HEK293 (cell line): ENCODE results near the gene S100PBP.
A peak's percentile ranks its signal among the peaks of the same experiment; 100 is the strongest.

Experiments
- EGR2 ChIP-seq: fragments of 450-650 bp; formaldehyde crosslinking; IDR thresholded peaks from 2 replicates; pipeline ENCODE4 v1.5.1; 2016; ENCODE audit warnings: low read depth, missing biosample characterization, missing genetic modification characterization
- ELK4 ChIP-seq: IDR thresholded peaks from 2 replicates; pipeline ENCODE4 v1.6.1; 2011; ENCODE audit warnings: mild to moderate bottlenecking, low read depth, low read length, borderline replicate concordance
- GLIS2 ChIP-seq: fragments of 450-650 bp; formaldehyde crosslinking; IDR thresholded peaks from 2 replicates; pipeline ENCODE4 v1.5.1; 2016; ENCODE audit warnings: missing biosample characterization, missing genetic modification characterization
- INSM2 ChIP-seq: fragments of 450-650 bp; formaldehyde crosslinking; IDR thresholded peaks from 2 replicates; pipeline ENCODE4 v1.5.1; 2016; ENCODE audit warnings: missing biosample characterization, missing genetic modification characterization
- KLF7 ChIP-seq: fragments of 450-650 bp; formaldehyde crosslinking; IDR thresholded peaks from 2 replicates; pipeline ENCODE4 v1.5.1; 2016; ENCODE audit warnings: missing biosample characterization, missing genetic modification characterization, borderline replicate concordance
- OVOL3 ChIP-seq: fragments of 450-650 bp; formaldehyde crosslinking; IDR thresholded peaks from 2 replicates; pipeline ENCODE4 v1.5.1; 2016; ENCODE audit warnings: missing biosample characterization, missing genetic modification characterization
- SETDB1 ChIP-seq: IDR thresholded peaks from one replicate; pipeline ENCODE4 v1.6.1; 2017; ENCODE audit warnings: mild to moderate bottlenecking, low read length, moderate library complexity, mixed read lengths; ENCODE audit not compliant: insufficient read length
- TRIM28 ChIP-seq: IDR thresholded peaks from 2 replicates; pipeline ENCODE4 v1.6.1; 2011; ENCODE audit warnings: low read length, control low read depth, borderline replicate concordance
- TSHZ1 ChIP-seq: fragments of 450-650 bp; formaldehyde crosslinking; IDR thresholded peaks from 2 replicates; pipeline ENCODE4 v1.5.1; 2016; ENCODE audit warnings: missing biosample characterization, missing genetic modification characterization, borderline replicate concordance
- ZEB2 ChIP-seq: fragments of 450-650 bp; formaldehyde crosslinking; IDR thresholded peaks from 2 replicates; pipeline ENCODE4 v1.5.1; 2016; ENCODE audit warnings: missing biosample characterization, missing genetic modification characterization
- ZFHX2 ChIP-seq: fragments of 450-650 bp; formaldehyde crosslinking; conservative IDR thresholded peaks from 2 replicates; pipeline ENCODE4 v1.5.1; 2016; ENCODE audit warnings: missing biosample characterization, missing genetic modification characterization
- ZFP37 ChIP-seq: fragments of 450-650 bp; formaldehyde crosslinking; IDR thresholded peaks from 2 replicates; pipeline ENCODE4 v1.5.1; 2016; ENCODE audit warnings: missing biosample characterization, missing genetic modification characterization
- ZIC2 ChIP-seq: fragments of 450-650 bp; formaldehyde crosslinking; IDR thresholded peaks from 2 replicates; pipeline ENCODE4 v1.5.1; 2016; ENCODE audit warnings: missing biosample characterization, missing genetic modification characterization
- ZNF114 ChIP-seq: fragments of 450-650 bp; formaldehyde crosslinking; IDR thresholded peaks from 2 replicates; pipeline ENCODE4 v1.5.0; 2017; ENCODE audit warnings: missing biosample characterization, missing genetic modification characterization
- ZNF140 ChIP-seq: fragments of 450-650 bp; formaldehyde crosslinking; IDR thresholded peaks from 2 replicates; pipeline ENCODE4 v1.5.1; 2016; ENCODE audit warnings: missing biosample characterization, missing genetic modification characterization
- ZNF350 ChIP-seq: fragments of 450-650 bp; formaldehyde crosslinking; IDR thresholded peaks from 2 replicates; pipeline ENCODE4 v1.5.0; 2017; ENCODE audit warnings: missing biosample characterization, mild to moderate bottlenecking, missing genetic modification characterization
- ZNF354C ChIP-seq: fragments of 450-650 bp; formaldehyde crosslinking; IDR thresholded peaks from 2 replicates; pipeline ENCODE4 v1.5.1; 2016; ENCODE audit warnings: missing biosample characterization, missing genetic modification characterization, low read depth, borderline replicate concordance
- ZNF394 ChIP-seq: fragments of 450-650 bp; formaldehyde crosslinking; IDR thresholded peaks from 2 replicates; pipeline ENCODE4 v1.5.1; 2016; ENCODE audit warnings: missing biosample characterization, missing genetic modification characterization, mild to moderate bottlenecking, moderate library complexity, borderline replicate concordance
- ZNF404 ChIP-seq: fragments of 450-650 bp; formaldehyde crosslinking; IDR thresholded peaks from 2 replicates; pipeline ENCODE4 v1.5.1; 2017; ENCODE audit warnings: missing biosample characterization, missing genetic modification characterization
- ZNF692 ChIP-seq: fragments of 450-650 bp; formaldehyde crosslinking; IDR thresholded peaks from 2 replicates; pipeline ENCODE4 v1.5.1; 2016; ENCODE audit warnings: missing biosample characterization, missing genetic modification characterization
- ZNF837 ChIP-seq: fragments of 450-650 bp; formaldehyde crosslinking; IDR thresholded peaks from 2 replicates; pipeline ENCODE4 v1.5.1; 2016; ENCODE audit warnings: missing biosample characterization, missing genetic modification characterization
- ZNF843 ChIP-seq: fragments of 450-650 bp; formaldehyde crosslinking; IDR thresholded peaks from 2 replicates; pipeline ENCODE4 v1.5.1; 2016; ENCODE audit warnings: missing biosample characterization, missing genetic modification characterization
- ZSCAN18 ChIP-seq: fragments of 450-650 bp; formaldehyde crosslinking; IDR thresholded peaks from 2 replicates; pipeline ENCODE4 v1.5.1; 2016; ENCODE audit warnings: missing biosample characterization, missing genetic modification characterization
- TF ChIP-seq, protein P1 (sequence below): fragments of 450-650 bp; formaldehyde crosslinking; IDR thresholded peaks from 2 replicates; pipeline ENCODE4 v1.5.1; 2016; ENCODE audit warnings: missing biosample characterization, missing genetic modification characterization
- TF ChIP-seq, protein P2 (sequence below): fragments of 450-650 bp; formaldehyde crosslinking; IDR thresholded peaks from 2 replicates; pipeline ENCODE4 v1.5.1; 2017; ENCODE audit warnings: missing biosample characterization, missing genetic modification characterization

S100PBP gene

GRCh38 chr1:32817815-32818786 is 648 bp downstream of the S100PBP start (continued):
- TF ChIP-seq TSHZ1: no peak
- TF ChIP-seq ZNF692 (tag by site-specific recombination): peak; percentile 87; the same call in 1 of the 2 replicates
- TF ChIP-seq, protein P1, sequence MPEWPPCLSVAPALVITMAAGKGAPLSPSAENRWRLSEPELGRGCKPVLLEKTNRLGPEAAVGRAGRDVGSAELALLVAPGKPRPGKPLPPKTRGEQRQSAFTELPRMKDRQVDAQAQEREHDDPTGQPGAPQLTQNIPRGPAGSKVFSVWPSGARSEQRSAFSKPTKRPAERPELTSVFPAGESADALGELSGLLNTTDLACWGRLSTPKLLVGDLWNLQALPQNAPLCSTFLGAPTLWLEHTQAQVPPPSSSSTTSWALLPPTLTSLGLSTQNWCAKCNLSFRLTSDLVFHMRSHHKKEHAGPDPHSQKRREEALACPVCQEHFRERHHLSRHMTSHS (tag by site-specific recombination): no peak
- 0 out of 2 replicates have a peak, but pooled peaks have one; percentile 33 for TF ChIP-seq ZFP37 (tag by site-specific recombination)
- no peak for TF ChIP-seq ZNF140 (tag by site-specific recombination)
- TF ChIP-seq INSM2 (tag by site-specific recombination): no peak
- no peak for TF ChIP-seq ZNF837 (tag by site-specific recombination)
- peak; percentile 18 for TF ChIP-seq OVOL3 (tag by site-specific recombination)
- TF ChIP-seq ZIC2 (tag by site-specific recombination): peak; percentile 100
- no peak for TF ChIP-seq SETDB1
- TF ChIP-seq ZNF114 (tag by site-specific recombination): no peak
- TF ChIP-seq ZNF354C (tag by site-specific recombination): peak; percentile 4; the same call in 1 of the 2 replicates
- peak; percentile 3; the same call in 1 of the 2 replicates for TF ChIP-seq EGR2 (tag by site-specific recombination)
- TF ChIP-seq KLF7: no peak; the same call in 1 of the 2 replicates
- TF ChIP-seq ZNF394: peak; percentile 73; the same call in 1 of the 2 replicates
- peak; percentile 96 for TF ChIP-seq GLIS2 (tag by site-specific recombination)
- TF ChIP-seq ZSCAN18 (tag by site-specific recombination): no peak
- TF ChIP-seq TRIM28: no peak
- peak; percentile 78; the same call in 1 of the 2 replicates for TF ChIP-seq ZEB2 (tag by site-specific recombination)
- TF ChIP-seq ZNF404: no peak
- no peak for TF ChIP-seq ZNF350 (tag by site-specific recombination)
- no peak for TF ChIP-seq ZFHX2 (tag by site-specific recombination)
- TF ChIP-seq ELK4: no peak
- TF ChIP-seq ZNF843: 0 out of 2 replicates have a peak, but pooled peaks have one; percentile 50
- TF ChIP-seq, protein P2, sequence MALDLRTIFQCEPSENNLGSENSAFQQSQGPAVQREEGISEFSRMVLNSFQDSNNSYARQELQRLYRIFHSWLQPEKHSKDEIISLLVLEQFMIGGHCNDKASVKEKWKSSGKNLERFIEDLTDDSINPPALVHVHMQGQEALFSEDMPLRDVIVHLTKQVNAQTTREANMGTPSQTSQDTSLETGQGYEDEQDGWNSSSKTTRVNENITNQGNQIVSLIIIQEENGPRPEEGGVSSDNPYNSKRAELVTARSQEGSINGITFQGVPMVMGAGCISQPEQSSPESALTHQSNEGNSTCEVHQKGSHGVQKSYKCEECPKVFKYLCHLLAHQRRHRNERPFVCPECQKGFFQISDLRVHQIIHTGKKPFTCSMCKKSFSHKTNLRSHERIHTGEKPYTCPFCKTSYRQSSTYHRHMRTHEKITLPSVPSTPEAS (tag by site-specific recombination): 0 out of 2 replicates have a peak, but pooled peaks have one; percentile 52
